Dendritic cell treated with granulocyte-macrophage colony-stimulating factor and Interleukin-4, amounts not matched to agents 40 ng/mL and 50 ng/mL, for 4 days (primary cell): ENCODE data around the gene TPRA1.

Source experiments
- H3K27ac Mint-ChIP-seq: one replicate; pipeline ENCODE4 v1.8.0; 2022; ENCODE audit warnings: mild to moderate bottlenecking, mixed read lengths
- H3K27me3 Mint-ChIP-seq: one replicate; pipeline ENCODE4 v1.8.0; 2022; ENCODE audit warnings: mild to moderate bottlenecking, mixed read lengths
- H3K36me3 Mint-ChIP-seq: one replicate; pipeline ENCODE4 v1.8.0; 2022; ENCODE audit warnings: low read depth, mixed read lengths
- H3K4me1 Mint-ChIP-seq: one replicate; pipeline ENCODE4 v1.8.0; 2022; ENCODE audit warnings: low read depth, mixed read lengths
- H3K4me3 Mint-ChIP-seq: one replicate; pipeline ENCODE4 v1.8.0; 2022; ENCODE audit warnings: mild to moderate bottlenecking, moderate library complexity, mixed read lengths
- H3K9me3 Mint-ChIP-seq: one replicate; pipeline ENCODE4 v1.8.0; 2022; ENCODE audit warnings: mixed read lengths
- intact Hi-C: fragments of 100-400 bp; cut with micrococcal nuclease; formaldehyde crosslinking; loops from one replicate; pipeline ENCODE4 v1.15.0; 2022

Gene TPRA1

GRCh38 chr3:127524296-127524896, 66.1 kb downstream of the TPRA1 start:
- no peak overlapping the region for H3K27ac Mint-ChIP-seq
- no peaks in the 10 kb centered on the region for H3K9me3 Mint-ChIP-seq
- intact Hi-C loops, result no loop called here
- H3K4me1 Mint-ChIP-seq, result no peaks in the 10 kb centered on the region
- H3K27me3 Mint-ChIP-seq, result peaks cover 40% of the 10 kb centered on the region
- no peaks in the 10 kb centered on the region for H3K36me3 Mint-ChIP-seq
- no peak overlapping the region for H3K4me3 Mint-ChIP-seq
